Endothelial cell of umbilical vein (primary cell): ENCODE results near the gene NUP214. TPM values are rescaled to one million over a fixed set of nuclear protein-coding genes. Genes with fewer than 3 reads are reported as not detected.

Experiments
- BruUV-seq: library from RNA; stranded (reverse); fragments of 400-500 nt; replicated peaks from 2 replicates; lab custom pipeline; 2021; lab: Mats Ljungman, UMichigan
- CTCF ChIA-PET: fragments of 300-600, 350-600 bp; sonication (Branson Sonifier 250); formaldehyde crosslinking; loops from one replicate; lab custom pipeline; 2021; ENCODE audit warnings: antibody characterized with exemption, inconsistent platforms; lab: Charles Lee
- POLR2A ChIA-PET: fragments of 300-600, 350-600 bp; sonication (Branson Sonifier 250); formaldehyde crosslinking; loops from one replicate; lab custom pipeline; 2021; ENCODE audit warnings: antibody characterized with exemption, inconsistent platforms; lab: Charles Lee
- DNase-seq: peaks from one replicate; pipeline ENCODE4 v3.0.0-alpha.2; 2011; ENCODE audit warnings: low read depth, low spot score
- FAIRE-seq: peaks from 2 replicates; lab custom pipeline; 2011; peaks lifted over from hg19 to GRCh38; lab: Jason Lieb, UNC
- H2AFZ ChIP-seq: 2 replicates; pipeline ENCODE4 v1.6.0; 2012; ENCODE audit warnings: low read depth, low read length, control low read depth, inconsistent platforms
- H3K27ac ChIP-seq: 2 replicates; pipeline ENCODE4 v1.5.1; 2011; ENCODE audit warnings: low read depth, mild to moderate bottlenecking, control low read depth, low read length, moderate library complexity; ENCODE audit not compliant: insufficient read depth
- H3K27me3 ChIP-seq, 2 experiments: 2 replicates each; pipeline versions ENCODE4 v1.6.0 to v1.6.1; 2011; ENCODE audit warnings: low read length in 2 of 2, mixed read lengths in 1 of 2; ENCODE audit not compliant: control insufficient read depth in 2 of 2, insufficient read depth in 2 of 2
- H3K36me3 ChIP-seq, 2 experiments: 2 replicates in 1 of 2; 3 replicates in 1 of 2; pipeline ENCODE4 v1.5.1; 2011; ENCODE audit warnings: low read length in 2 of 2, mild to moderate bottlenecking in 1 of 2, moderate library complexity in 1 of 2; ENCODE audit not compliant: control insufficient read depth in 2 of 2, insufficient read depth in 2 of 2; ENCODE audit errors: extremely low read depth in 1 of 2
- H3K4me1 ChIP-seq: 3 replicates; pipeline ENCODE4 v1.5.1; 2011; ENCODE audit warnings: mild to moderate bottlenecking, low read length; ENCODE audit not compliant: control insufficient read depth, insufficient read depth; ENCODE audit errors: extremely low read depth
- H3K4me2 ChIP-seq: 2 replicates; pipeline ENCODE4 v1.6.1; 2011; ENCODE audit warnings: low read length, control low read depth, mixed read lengths; ENCODE audit not compliant: insufficient read depth
- H3K4me3 ChIP-seq, 3 experiments: fragments of 200-600 bp in 1 of 3; sonication (generic), shearing (Covaris generic) in 1 of 3; replicated peaks in 1 of 3; 2 replicates each; pipeline ENCODE4 v1.5.1; 2011 to 2016; ENCODE audit warnings: control low read depth in 3 of 3, low read length in 3 of 3, mild to moderate bottlenecking in 2 of 3, inconsistent platforms in 1 of 3, low read depth in 1 of 3, moderate library complexity in 1 of 3; ENCODE audit not compliant: insufficient read depth in 1 of 3
- H3K79me2 ChIP-seq: 2 replicates; pipeline ENCODE4 v1.6.0; 2012; ENCODE audit warnings: low read length, inconsistent platforms; ENCODE audit not compliant: control insufficient read depth, insufficient read depth
- H3K9ac ChIP-seq: replicated peaks from 2 replicates; pipeline ENCODE3; 2011; ENCODE audit warnings: low read length, control low read depth; ENCODE audit not compliant: insufficient read depth; ENCODE audit errors: extremely low read depth
- H3K9me1 ChIP-seq: replicated peaks from 3 replicates; pipeline ENCODE4 v1.6.0; 2011; ENCODE audit warnings: mild to moderate bottlenecking, low read length; ENCODE audit not compliant: control insufficient read depth, insufficient read depth; ENCODE audit errors: extremely low read depth
- H3K9me3 ChIP-seq: replicated peaks from 2 replicates; pipeline ENCODE4 v1.5.1; 2012; ENCODE audit warnings: low read length, inconsistent platforms; ENCODE audit not compliant: control insufficient read depth, insufficient read depth
- H4K20me1 ChIP-seq: replicated peaks from 2 replicates; pipeline ENCODE3; 2011; ENCODE audit warnings: mild to moderate bottlenecking, low read length; ENCODE audit not compliant: control insufficient read depth, insufficient read depth; ENCODE audit errors: extremely low read depth
- EZH2 ChIP-seq: IDR thresholded peaks from 2 replicates; pipeline ENCODE4 v1.6.1; 2012; ENCODE audit warnings: borderline replicate concordance, low read depth, mild to moderate bottlenecking, moderate library complexity, low read length, inconsistent platforms; ENCODE audit not compliant: severe bottlenecking
- FOS ChIP-seq: IDR thresholded peaks from 2 replicates; pipeline ENCODE4 v1.6.1; 2011; ENCODE audit warnings: mild to moderate bottlenecking, low read length, moderate library complexity, borderline replicate concordance; ENCODE audit not compliant: insufficient read depth
- GATA2 ChIP-seq: IDR thresholded peaks from 2 replicates; pipeline ENCODE4 v1.7.0; 2011; ENCODE audit warnings: low read depth, mild to moderate bottlenecking, moderate library complexity, mixed read lengths, low read length; ENCODE audit not compliant: insufficient read length, insufficient read depth
- JUN ChIP-seq: IDR thresholded peaks from 2 replicates; pipeline ENCODE4 v1.6.1; 2011; ENCODE audit warnings: borderline replicate concordance, low read depth; ENCODE audit not compliant: insufficient read length, insufficient read depth
- MAX ChIP-seq: IDR thresholded peaks from 2 replicates; pipeline ENCODE4 v1.6.1; 2011; ENCODE audit not compliant: insufficient read depth, insufficient read length
- MYC ChIP-seq: IDR thresholded peaks from one replicate; pipeline ENCODE4 v1.6.1; 2011; ENCODE audit warnings: mild to moderate bottlenecking, low read depth, low read length
- POLR2A ChIP-seq: IDR thresholded peaks from 2 replicates; pipeline ENCODE4 v1.6.1; 2012; ENCODE audit warnings: low read depth, mild to moderate bottlenecking, control low read depth, low read length
- POLR2AphosphoS5 ChIP-seq: IDR thresholded peaks from 2 replicates; pipeline ENCODE4 v1.6.1; 2012; ENCODE audit warnings: low read depth, mild to moderate bottlenecking, control low read depth, low read length, moderate library complexity; ENCODE audit not compliant: insufficient read depth
- dilution Hi-C: fragments of 300-500 bp; cut with MboI; formaldehyde crosslinking; loops from one replicate; pipeline ENCODE4 v1.15.0; 2019; ENCODE audit warnings: low sequenced_read_pairs; ENCODE audit not compliant: extremely low pct_ligation_motif_present
- intact Hi-C: fragments of 100-400 bp; cut with micrococcal nuclease; formaldehyde crosslinking; loops from one replicate; pipeline ENCODE4 v1.10.0; 2022
- polyA plus RNA-seq, 4 experiments: library from polyadenylated mRNA; depleted of rRNA in 3 of 4; stranded (reverse) in 3 of 4; unstranded in 1 of 4; fragments of >200 nt; gene quantifications; 2 replicates each; pipeline versions ENCODE4 v1.2.1 to v1.2.3, GENCODE V29; 2011 to 2012; ENCODE audit warnings: missing spikeins in 1 of 4
- total RNA-seq: library from RNA; stranded (reverse); gene quantifications from 2 replicates; pipeline ENCODE4 v1.2.3, GENCODE V29; 2021
- TF ChIP-seq, protein P1 (sequence below), 2 donors: IDR thresholded peaks; 1 replicate in 1 of 2; 2 replicates in 1 of 2; pipeline ENCODE4 v1.5.1; 2011; ENCODE audit warnings: low read length in 2 of 2, mild to moderate bottlenecking in 2 of 2, moderate library complexity in 2 of 2, control low read depth in 1 of 2, inconsistent platforms in 1 of 2, low read depth in 1 of 2; ENCODE audit not compliant: insufficient read depth in 1 of 2; ENCODE audit errors: extremely low read depth in 1 of 2

NUP214 gene
- total and polyA plus RNA-seq, 2 donors (not counting 3 experiments of a cell fraction or from before 2014, with no cell fraction given) = 28.7 to 65.9 TPM

DNA sequence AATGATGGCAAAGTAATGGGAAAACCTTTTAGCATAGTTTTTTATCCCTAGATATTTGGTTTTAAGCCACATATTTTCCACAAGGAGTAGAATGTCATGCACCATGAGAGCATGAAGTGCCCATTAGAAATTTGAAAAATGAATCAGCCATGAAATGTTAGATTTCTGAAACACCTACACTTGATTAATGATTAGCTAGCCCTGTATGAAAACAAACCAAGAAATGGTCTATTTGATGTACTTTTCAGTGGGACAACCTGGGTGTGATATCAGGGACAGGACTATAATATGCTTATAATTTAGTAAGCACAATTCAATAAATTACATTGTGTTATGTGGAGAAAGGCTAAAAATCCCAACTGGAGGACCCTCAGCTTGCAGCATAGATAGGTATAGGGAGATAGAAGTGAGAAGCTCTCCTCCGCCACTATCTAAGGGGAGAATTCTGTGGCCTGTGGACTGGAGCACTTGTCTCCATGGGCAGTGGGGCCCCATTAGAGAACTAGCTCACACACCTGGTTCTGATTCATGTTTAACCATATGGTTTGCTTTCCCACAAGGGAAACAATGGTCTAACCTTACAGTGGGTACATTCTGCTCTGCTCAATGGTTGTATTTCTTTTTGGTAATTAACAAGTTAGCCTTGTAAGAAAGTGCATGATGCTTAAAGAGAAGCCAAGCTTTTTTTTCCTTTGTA, 35.2 kb downstream of the NUP214 start:
- dilution Hi-C loops = no loop called here
- Histone ChIP-seq H3K9me1 (no peaks in the 10 kb centered on the region), H2AFZ (no peak overlapping the region), H3K9ac (no peak overlapping the region), H3K9me3 (no peaks in the 10 kb centered on the region), H3K27ac (no peak overlapping the region), H3K36me3 (peaks cover 14% of the 10 kb centered on the region in 2 experiments), H3K79me2 (no peaks in the 10 kb centered on the region), H3K4me1 (no peaks in the 10 kb centered on the region), H3K4me3 (no peak overlapping the region), H4K20me1 (no peaks in the 10 kb centered on the region), H3K4me2 (no peak overlapping the region), H3K27me3 (no peaks in the 10 kb centered on the region)
- no peak for DNase-seq
- BruUV-seq = no TSS peak
- FAIRE-seq = no peak
- TF ChIP-seq MYC = no peak
- ChIA-PET POLR2A (no interaction called here), CTCF (interaction anchor here (2.1 kb wide), 1 partner anchor 8 kb away, joined by 9 read pairs; no protein-coding TSS in a partner anchor)
- intact Hi-C loops = no loop called here

DNA sequence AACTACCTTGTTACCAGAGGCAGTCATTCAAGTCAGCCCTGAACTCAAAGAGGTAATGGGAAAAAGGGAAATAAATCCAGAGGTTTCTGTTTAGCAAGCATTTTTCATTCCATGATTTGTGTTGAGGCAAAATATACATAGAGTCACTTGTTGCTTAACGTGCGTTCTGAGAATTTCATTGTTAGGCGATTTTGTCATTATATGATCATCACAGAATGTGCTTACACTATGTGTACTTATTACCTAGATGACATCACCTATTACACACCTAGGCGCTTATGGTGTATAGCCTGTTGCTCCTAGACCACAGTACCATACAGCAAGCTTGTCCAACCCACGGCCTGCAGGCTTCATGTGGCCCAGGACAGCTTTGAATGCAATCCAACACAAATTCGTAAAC, 36.2 kb downstream of the NUP214 start:
- no TSS peak for BruUV-seq
- CTCF ChIA-PET = interaction anchor here (1.1 to 2.1 kb wide), 4 partner anchors 9 to 175 kb away, joined by 3 to 16 read pairs (median 12); no protein-coding TSS in a partner anchor

More for the DNA sequence above, 36.2 kb downstream of the NUP214 start:
- no peak for DNase-seq
- FAIRE-seq = peak; percentile 42
- H3K9ac ChIP-seq = no peak overlapping the region
- H3K27me3 ChIP-seq = no peaks in the 10 kb centered on the region
- no peaks in the 10 kb centered on the region for H4K20me1 ChIP-seq
- no peaks in the 10 kb centered on the region for H3K9me3 ChIP-seq
- POLR2A ChIA-PET = no interaction called here
- H3K4me1 ChIP-seq = no peaks in the 10 kb centered on the region
- dilution Hi-C loops (no loop called here), intact Hi-C loops (no loop called here)
- no peak for TF ChIP-seq FOS
- no peak for TF ChIP-seq EZH2
- no peak for TF ChIP-seq POLR2A
- TF ChIP-seq GATA2 = no peak
- no peak for TF ChIP-seq MAX
- TF ChIP-seq, protein P1, sequence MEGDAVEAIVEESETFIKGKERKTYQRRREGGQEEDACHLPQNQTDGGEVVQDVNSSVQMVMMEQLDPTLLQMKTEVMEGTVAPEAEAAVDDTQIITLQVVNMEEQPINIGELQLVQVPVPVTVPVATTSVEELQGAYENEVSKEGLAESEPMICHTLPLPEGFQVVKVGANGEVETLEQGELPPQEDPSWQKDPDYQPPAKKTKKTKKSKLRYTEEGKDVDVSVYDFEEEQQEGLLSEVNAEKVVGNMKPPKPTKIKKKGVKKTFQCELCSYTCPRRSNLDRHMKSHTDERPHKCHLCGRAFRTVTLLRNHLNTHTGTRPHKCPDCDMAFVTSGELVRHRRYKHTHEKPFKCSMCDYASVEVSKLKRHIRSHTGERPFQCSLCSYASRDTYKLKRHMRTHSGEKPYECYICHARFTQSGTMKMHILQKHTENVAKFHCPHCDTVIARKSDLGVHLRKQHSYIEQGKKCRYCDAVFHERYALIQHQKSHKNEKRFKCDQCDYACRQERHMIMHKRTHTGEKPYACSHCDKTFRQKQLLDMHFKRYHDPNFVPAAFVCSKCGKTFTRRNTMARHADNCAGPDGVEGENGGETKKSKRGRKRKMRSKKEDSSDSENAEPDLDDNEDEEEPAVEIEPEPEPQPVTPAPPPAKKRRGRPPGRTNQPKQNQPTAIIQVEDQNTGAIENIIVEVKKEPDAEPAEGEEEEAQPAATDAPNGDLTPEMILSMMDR (IDR thresholded peaks at IDR 0.05; ENCODE audit: extremely low read depth in 1 of 2, insufficient read depth in 1 of 2, low read depth in 1 of 2, low read length in 2 of 2) = no peak
- TF ChIP-seq POLR2AphosphoS5 = no peak
- TF ChIP-seq MYC = no peak
- TF ChIP-seq JUN = no peak
- no peak overlapping the region for H3K27ac ChIP-seq
- no peak overlapping the region for H2AFZ ChIP-seq
- H3K4me3 ChIP-seq = no peak overlapping the region
- H3K4me2 ChIP-seq = no peak overlapping the region
- H3K9me1 ChIP-seq = no peaks in the 10 kb centered on the region
- peaks cover 14 to 18% of the 10 kb centered on the region in 2 experiments for H3K36me3 ChIP-seq
- H3K79me2 ChIP-seq = no peaks in the 10 kb centered on the region
